K562 (cell line): Measurements from ENCODE around the gene BBLN. TPM values are rescaled to one million over a fixed set of nuclear protein-coding genes. Genes with fewer than 3 reads are reported as not detected.

Source experiments
- CXXC5 ChIP-seq: fragments of 250-450 bp; sonication (Bioruptor Pico); IDR thresholded peaks from 2 replicates; pipeline ENCODE4 v1.8.0; 2022; ENCODE audit warnings: inconsistent platforms, mild to moderate bottlenecking, moderate library complexity
- ELF2 ChIP-seq: fragments of 250-450 bp; sonication (Bioruptor Pico); IDR thresholded peaks from 2 replicates; pipeline ENCODE4 v1.5.0; 2021; ENCODE audit warnings: mild to moderate bottlenecking
- FUS ChIP-seq: fragments of 200-400 bp; formaldehyde crosslinking; optimal IDR thresholded peaks from 2 replicates; pipeline ENCODE3; 2017; ENCODE audit warnings: low read depth, low read length
- GTF2F1 ChIP-seq: IDR thresholded peaks from 2 replicates; pipeline ENCODE4 v1.6.1; 2011; ENCODE audit warnings: low read depth, low read length, improper control_type of control experiment
- HDAC2 ChIP-seq: fragments of 450-650 bp; IDR thresholded peaks from 2 replicates; pipeline ENCODE4 v1.6.1; 2016; ENCODE audit warnings: mild to moderate bottlenecking
- ZC3H4 ChIP-seq: sonication (generic); formaldehyde crosslinking; IDR thresholded peaks from 2 replicates; pipeline ENCODE4 v1.9.0; 2021; ENCODE audit warnings: missing genetic modification reagents, borderline replicate concordance
- ZNF23 ChIP-seq: fragments of 250-450 bp; sonication (Bioruptor Pico); IDR thresholded peaks from 2 replicates; pipeline ENCODE4 v1.4.0; 2020; ENCODE audit warnings: mild to moderate bottlenecking
- ZNF384 ChIP-seq: IDR thresholded peaks from 2 replicates; pipeline ENCODE4 v1.6.1; 2012; ENCODE audit warnings: low read depth, low read length, improper control_type of control experiment
- ZNF561 ChIP-seq: fragments of 450-650 bp; formaldehyde crosslinking; conservative IDR thresholded peaks from 2 replicates; pipeline ENCODE4 v1.4.0; 2020; ENCODE audit warnings: mild to moderate bottlenecking, moderate library complexity
- polyA plus RNA-seq, 8 experiments: library from polyadenylated mRNA; depleted of rRNA in 4 of 8; stranded (reverse) in 5 of 8; unstranded in 3 of 8; fragments of >200 nt; fragmentation: Nextera tagmentation in 2 of 8; fragmentation: Illumina TruSeq in 1 of 8; extraction: Ambion mirVana in 2 of 8; extraction: Trizol in 1 of 8; gene quantifications; 2 replicates each; pipeline versions ENCODE4 v1.2.1 to v1.2.3, GENCODE V29; 2011 to 2014; ENCODE audit warnings: inconsistent platforms in 1 of 8, missing spikeins in 1 of 8
- total RNA-seq, 7 experiments: library from RNA; depleted of rRNA in 6 of 7; stranded (reverse); fragments of >200 nt in 6 of 7; fragmentation: Illumina TruSeq in 2 of 7; extraction: Trizol in 2 of 7; gene quantifications; 2 replicates each; pipeline versions ENCODE4 v1.2.1 to v1.2.3, GENCODE V29; 2011 to 2021; ENCODE audit warnings: low replicate concordance in 1 of 7
- TF ChIP-seq, protein P1 (sequence below), 2 experiments: IDR thresholded peaks; 2 replicates each; pipeline ENCODE4 v1.6.1; 2012; ENCODE audit warnings: improper control_type of control experiment in 2 of 2, low read depth in 2 of 2, low read length in 2 of 2, borderline replicate concordance in 1 of 2
- TF ChIP-seq, protein P2 (sequence below): fragments of 450-650 bp; formaldehyde crosslinking; IDR thresholded peaks from 2 replicates; pipeline ENCODE4 v1.4.0; 2020; ENCODE audit warnings: mild to moderate bottlenecking, mixed read lengths
- TF ChIP-seq, protein P3 (sequence below): sonication (generic); formaldehyde crosslinking; IDR thresholded peaks from 2 replicates; pipeline ENCODE4 v1.8.1; 2023; ENCODE audit warnings: mild to moderate bottlenecking, missing genetic modification reagents, moderate library complexity
- TF ChIP-seq, protein P4 (sequence below), 2 experiments: fragments of 450-650 bp; formaldehyde crosslinking in 1 of 2; IDR thresholded peaks; 2 replicates each; pipeline versions ENCODE4 v1.4.0 to v1.6.1; 2014 to 2020; ENCODE audit warnings: mild to moderate bottlenecking in 2 of 2, borderline replicate concordance in 1 of 2, low read depth in 1 of 2

BBLN gene
- total and polyA plus RNA-seq, 9 of the 15 experiments (the other 6 are each of a cell fraction or from before 2014, with no cell fraction given) = 4.2 to 331 (median 87.1) TPM

DNA sequence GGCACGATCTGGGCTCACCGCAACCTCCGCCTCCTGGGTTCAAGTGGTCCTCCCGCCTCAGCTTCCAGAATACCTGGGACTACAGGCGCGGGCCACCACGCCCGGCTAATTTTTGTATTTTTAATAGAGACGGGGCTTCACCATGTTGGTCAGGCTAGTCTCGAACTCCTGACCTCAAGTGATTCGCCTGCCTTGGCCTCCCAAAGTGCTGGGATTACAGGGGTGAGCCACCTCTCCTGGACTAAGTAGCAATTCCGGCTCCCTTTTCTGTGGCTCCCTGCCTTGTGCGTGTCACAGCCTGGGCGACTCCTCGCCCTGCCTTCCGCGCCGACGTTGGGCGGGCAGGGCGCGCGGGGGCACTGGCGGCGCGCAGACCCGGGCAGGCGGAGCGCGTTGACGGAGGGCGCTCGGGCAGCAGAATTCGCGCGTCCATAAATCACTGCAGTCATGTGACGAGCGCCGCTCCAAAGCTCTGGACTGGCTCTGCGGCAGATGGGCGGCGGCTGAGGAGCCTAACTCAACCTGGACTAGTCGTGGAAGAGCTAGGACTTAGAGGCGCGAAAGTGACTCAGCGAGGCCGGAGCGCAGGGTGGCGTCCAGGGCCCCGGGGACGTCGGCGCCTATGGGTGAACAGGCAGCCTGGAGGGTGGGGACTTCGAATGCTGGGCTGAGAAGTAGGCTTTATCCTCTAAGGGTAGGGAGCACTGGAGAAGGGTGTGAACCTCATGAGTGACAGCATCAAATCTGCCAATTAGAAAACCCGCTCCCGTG, 32.7 kb downstream of the BBLN start (continued):
- TF ChIP-seq, protein P1, sequence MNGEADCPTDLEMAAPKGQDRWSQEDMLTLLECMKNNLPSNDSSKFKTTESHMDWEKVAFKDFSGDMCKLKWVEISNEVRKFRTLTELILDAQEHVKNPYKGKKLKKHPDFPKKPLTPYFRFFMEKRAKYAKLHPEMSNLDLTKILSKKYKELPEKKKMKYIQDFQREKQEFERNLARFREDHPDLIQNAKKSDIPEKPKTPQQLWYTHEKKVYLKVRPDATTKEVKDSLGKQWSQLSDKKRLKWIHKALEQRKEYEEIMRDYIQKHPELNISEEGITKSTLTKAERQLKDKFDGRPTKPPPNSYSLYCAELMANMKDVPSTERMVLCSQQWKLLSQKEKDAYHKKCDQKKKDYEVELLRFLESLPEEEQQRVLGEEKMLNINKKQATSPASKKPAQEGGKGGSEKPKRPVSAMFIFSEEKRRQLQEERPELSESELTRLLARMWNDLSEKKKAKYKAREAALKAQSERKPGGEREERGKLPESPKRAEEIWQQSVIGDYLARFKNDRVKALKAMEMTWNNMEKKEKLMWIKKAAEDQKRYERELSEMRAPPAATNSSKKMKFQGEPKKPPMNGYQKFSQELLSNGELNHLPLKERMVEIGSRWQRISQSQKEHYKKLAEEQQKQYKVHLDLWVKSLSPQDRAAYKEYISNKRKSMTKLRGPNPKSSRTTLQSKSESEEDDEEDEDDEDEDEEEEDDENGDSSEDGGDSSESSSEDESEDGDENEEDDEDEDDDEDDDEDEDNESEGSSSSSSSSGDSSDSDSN (IDR thresholded peaks at IDR 0.05; ENCODE audit: borderline replicate concordance in 1 of 2, low read depth in 2 of 2, low read length in 2 of 2) = peak; percentile 93 to 99; a peak in 3 of 4 replicates
- TF ChIP-seq, protein P2, sequence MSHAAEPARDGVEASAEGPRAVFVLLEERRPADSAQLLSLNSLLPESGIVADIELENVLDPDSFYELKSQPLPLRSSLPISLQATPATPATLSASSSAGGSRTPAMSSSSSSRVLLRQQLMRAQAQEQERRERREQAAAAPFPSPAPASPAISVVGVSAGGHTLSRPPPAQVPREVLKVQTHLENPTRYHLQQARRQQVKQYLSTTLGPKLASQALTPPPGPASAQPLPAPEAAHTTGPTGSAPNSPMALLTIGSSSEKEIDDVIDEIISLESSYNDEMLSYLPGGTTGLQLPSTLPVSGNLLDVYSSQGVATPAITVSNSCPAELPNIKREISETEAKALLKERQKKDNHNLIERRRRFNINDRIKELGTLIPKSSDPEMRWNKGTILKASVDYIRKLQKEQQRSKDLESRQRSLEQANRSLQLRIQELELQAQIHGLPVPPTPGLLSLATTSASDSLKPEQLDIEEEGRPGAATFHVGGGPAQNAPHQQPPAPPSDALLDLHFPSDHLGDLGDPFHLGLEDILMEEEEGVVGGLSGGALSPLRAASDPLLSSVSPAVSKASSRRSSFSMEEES (CRISPR knock-in tag) = peak; percentile 97
- TF ChIP-seq HDAC2 = no peak
- no peak for TF ChIP-seq ZC3H4 (CRISPR knock-in tag)
- TF ChIP-seq ZNF23 = no peak
- no peak for TF ChIP-seq FUS
- TF ChIP-seq ZNF561 (CRISPR knock-in tag) = 0 out of 2 replicates have a peak, but pooled peaks have one; percentile 6
- no peak for TF ChIP-seq GTF2F1
- TF ChIP-seq CXXC5 = peak; percentile 99
- TF ChIP-seq ELF2 (CRISPR knock-in tag) = no peak
- TF ChIP-seq, protein P3, sequence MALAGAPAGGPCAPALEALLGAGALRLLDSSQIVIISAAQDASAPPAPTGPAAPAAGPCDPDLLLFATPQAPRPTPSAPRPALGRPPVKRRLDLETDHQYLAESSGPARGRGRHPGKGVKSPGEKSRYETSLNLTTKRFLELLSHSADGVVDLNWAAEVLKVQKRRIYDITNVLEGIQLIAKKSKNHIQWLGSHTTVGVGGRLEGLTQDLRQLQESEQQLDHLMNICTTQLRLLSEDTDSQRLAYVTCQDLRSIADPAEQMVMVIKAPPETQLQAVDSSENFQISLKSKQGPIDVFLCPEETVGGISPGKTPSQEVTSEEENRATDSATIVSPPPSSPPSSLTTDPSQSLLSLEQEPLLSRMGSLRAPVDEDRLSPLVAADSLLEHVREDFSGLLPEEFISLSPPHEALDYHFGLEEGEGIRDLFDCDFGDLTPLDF = peak; percentile 90
- TF ChIP-seq, protein P4, sequence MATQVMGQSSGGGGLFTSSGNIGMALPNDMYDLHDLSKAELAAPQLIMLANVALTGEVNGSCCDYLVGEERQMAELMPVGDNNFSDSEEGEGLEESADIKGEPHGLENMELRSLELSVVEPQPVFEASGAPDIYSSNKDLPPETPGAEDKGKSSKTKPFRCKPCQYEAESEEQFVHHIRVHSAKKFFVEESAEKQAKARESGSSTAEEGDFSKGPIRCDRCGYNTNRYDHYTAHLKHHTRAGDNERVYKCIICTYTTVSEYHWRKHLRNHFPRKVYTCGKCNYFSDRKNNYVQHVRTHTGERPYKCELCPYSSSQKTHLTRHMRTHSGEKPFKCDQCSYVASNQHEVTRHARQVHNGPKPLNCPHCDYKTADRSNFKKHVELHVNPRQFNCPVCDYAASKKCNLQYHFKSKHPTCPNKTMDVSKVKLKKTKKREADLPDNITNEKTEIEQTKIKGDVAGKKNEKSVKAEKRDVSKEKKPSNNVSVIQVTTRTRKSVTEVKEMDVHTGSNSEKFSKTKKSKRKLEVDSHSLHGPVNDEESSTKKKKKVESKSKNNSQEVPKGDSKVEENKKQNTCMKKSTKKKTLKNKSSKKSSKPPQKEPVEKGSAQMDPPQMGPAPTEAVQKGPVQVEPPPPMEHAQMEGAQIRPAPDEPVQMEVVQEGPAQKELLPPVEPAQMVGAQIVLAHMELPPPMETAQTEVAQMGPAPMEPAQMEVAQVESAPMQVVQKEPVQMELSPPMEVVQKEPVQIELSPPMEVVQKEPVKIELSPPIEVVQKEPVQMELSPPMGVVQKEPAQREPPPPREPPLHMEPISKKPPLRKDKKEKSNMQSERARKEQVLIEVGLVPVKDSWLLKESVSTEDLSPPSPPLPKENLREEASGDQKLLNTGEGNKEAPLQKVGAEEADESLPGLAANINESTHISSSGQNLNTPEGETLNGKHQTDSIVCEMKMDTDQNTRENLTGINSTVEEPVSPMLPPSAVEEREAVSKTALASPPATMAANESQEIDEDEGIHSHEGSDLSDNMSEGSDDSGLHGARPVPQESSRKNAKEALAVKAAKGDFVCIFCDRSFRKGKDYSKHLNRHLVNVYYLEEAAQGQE (IDR thresholded peaks at IDR 0.05; ENCODE audit: borderline replicate concordance) = no peak
- TF ChIP-seq, protein P4 (CRISPR knock-in tag; IDR thresholded peaks at IDR 0.05; ENCODE audit: low read depth) = peak; percentile 85
- TF ChIP-seq ZNF384 = peak; percentile 25; the same call in 1 of the 2 replicates
